HG02973 (cell line): ENCODE measurements around the gene NDOR1.

Source experiments
- ATAC-seq: cut with Tn5 transposase; IDR thresholded peaks from one replicate; pipeline ENCODE4 v1.9.1; 2021; ENCODE audit warnings: moderate library complexity; ENCODE audit not compliant: unreplicated experiment

NDOR1 gene

DNA sequence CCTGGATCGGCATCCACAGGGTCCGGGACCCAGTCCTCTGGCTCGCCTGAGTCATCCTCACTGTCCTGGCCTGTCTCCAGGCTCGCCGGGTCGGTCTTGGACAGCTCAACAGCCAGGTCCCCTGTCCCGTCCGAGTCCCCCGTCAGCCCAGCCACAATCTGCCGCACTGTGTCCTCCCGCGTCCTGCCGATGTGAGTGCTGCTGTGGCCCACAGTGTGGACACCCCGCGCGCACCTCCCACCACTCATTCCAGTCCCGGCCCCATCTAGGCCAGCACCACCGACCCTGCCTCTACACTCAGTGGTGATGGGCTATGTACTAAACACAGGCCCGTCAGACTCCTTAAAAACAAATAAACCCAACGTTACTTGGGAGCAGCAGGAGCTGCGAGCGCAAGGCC lies 23.8 kb upstream of the NDOR1 start:
- no peak for ATAC-seq

DNA sequence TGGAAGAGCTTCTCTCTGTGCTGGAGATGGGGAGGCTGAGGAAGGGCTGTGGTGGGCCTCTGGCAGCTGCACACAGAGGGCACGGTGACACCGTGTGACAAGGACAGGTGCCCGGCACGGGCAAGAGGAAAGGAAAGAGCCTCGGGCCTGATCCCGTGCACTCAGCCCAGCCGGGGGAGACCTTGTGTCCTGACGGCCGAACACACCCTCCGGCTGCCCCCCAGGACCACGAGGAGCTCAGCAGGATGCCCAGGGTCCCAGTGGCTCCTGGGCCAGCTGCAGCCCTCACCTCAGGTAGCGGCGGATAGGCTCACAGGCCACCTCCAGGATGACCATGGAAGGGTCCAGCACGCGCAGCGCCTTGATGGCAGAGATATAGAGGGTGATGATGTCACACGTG lies 22.7 kb upstream of the NDOR1 start:
- ATAC-seq = no peak

DNA sequence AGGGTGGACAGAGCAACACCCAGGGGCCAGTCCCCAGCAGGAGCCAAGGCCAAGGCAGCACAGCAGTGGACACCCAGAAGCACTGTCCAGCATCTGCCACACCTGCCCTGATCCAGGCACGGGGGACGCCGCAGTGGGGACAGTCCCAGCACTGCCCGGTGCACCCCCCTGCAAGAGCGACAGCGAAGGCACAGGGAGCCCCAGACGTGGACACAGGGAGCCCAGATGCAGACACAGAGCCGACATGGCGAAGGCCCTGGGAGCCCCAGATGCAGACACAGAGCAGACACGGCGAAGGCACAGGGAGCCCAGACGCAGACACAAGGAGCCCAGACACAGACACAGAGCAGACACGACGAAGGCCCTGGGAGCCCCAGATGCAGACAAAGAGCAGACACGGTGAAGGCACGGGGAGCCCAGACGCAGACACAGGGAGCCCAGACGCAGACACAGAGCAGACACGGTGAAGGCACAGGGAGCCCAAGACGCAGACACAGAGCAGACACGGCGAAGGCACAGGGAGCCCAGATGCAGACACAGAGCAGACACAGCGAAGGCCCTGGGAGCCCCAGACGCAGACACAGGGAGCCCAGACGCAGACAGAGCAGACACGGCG lies 21.4 kb upstream of the NDOR1 start:
- no peak for ATAC-seq

DNA sequence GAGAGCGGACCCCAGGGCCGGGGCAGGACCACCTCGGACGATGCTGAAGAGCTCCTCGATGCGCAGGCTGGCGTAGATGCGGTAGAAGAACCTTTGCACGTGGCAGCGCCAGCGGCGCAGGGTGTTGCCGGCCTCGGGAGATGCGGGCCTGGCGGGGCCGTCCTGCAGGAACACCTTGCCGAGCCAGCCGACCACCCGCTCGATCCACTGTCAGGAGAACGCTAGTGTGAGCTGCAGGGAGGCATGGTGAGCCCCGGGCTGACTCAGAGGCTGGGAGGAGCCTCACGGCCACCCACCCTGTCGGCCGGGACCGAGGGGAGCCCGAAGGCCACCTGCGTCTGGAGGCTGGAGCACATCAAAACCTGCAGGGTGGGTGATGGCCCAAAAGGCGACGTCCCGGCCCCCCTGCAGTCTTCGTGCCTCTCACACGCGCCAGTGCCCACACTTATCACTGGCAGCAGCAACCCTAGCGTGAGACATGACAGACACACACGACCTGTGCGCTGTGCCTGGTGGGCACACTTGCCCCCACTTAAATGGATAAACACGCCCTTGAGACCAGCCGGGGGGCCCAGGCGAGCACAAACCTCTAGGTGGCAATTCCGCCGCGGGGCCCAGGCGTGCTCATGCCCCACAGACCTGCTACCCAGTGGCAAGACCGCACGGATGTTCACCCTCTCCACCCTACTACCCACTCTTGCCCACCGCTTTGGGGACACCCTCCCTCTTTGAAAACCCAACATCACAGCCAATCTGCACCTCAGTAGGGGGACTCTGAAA lies 20.4 kb upstream of the NDOR1 start:
- no peak for ATAC-seq

DNA sequence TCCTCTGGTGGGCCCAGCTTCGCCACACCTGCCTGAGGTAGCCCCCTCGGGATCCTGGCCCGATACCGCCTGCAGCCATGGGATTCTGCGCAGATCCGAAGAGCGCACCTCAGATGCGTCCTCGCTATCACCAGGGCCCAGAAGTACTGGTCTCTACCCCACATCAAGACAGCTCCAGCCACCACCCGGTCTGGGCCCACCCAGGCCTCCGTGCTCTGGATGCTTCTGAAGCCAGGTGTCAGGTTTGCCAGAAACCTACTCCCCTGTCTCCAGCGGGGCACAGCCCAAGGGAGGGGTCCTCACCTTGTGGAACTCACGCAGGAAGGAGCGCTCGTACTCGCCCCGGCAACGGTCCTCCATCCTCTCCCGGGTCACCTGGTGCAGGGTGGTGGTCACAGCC lies 19.6 kb upstream of the NDOR1 start:
- ATAC-seq = no peak

DNA sequence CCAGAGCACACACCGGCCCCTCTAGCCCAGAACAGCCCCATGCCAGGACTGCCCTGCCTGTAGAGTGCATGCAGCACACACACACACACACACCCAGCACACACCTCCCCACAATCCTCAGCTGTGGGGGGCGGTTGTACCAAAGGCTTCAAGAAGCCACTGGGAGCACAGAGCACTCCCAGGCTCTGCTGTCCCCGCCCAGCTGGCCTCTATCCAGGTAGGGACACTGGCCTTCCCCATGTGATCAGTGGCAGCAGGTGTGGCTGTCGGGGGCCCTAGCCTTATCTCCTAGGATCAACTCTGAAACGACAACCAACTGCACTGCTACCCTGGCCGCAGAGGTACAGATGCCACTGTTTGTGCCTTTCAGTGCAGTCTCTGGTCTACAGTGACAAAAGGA lies 19.1 kb upstream of the NDOR1 start:
- no peak for ATAC-seq

DNA sequence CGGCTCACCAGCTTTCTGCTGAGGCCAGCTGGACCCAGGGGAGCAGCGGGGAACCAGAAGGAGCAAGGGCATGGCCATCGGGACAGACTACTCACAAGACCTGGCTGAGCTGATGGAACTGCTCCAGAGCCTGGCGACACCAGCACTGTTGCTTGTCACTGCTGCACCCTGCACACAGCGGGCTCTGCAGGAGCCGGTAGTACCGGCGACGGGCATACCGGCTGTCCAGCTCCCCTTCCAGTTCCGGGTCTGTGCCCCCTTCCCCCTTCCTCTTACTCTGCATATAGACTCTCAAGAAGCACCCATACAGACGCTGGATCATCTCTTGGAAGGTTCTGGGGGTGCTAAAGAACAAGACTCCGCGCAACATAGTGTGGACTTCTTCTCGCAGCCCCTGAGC lies 18.1 kb upstream of the NDOR1 start:
- no peak for ATAC-seq

DNA sequence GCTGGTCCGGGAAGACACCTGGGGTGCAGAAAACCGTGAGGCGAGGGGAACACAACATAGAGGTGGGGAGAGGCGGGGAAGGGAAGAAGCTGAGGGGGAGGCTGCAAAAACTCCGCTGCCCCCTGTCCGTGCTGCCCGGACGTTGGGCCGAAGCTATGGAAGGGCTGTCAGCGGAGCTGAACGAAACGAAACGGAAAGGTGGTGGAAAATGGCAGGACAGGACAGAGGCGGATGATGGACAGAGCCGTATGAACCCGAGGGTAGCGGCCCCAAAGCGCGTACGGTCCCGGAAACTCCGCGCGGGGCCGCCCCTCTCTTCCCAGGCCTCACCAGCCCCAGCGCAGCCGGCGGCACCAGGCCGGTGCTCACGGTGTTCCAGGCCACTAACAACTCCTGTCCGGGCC lies 17.4 kb upstream of the NDOR1 start:
- ATAC-seq = no peak

DNA sequence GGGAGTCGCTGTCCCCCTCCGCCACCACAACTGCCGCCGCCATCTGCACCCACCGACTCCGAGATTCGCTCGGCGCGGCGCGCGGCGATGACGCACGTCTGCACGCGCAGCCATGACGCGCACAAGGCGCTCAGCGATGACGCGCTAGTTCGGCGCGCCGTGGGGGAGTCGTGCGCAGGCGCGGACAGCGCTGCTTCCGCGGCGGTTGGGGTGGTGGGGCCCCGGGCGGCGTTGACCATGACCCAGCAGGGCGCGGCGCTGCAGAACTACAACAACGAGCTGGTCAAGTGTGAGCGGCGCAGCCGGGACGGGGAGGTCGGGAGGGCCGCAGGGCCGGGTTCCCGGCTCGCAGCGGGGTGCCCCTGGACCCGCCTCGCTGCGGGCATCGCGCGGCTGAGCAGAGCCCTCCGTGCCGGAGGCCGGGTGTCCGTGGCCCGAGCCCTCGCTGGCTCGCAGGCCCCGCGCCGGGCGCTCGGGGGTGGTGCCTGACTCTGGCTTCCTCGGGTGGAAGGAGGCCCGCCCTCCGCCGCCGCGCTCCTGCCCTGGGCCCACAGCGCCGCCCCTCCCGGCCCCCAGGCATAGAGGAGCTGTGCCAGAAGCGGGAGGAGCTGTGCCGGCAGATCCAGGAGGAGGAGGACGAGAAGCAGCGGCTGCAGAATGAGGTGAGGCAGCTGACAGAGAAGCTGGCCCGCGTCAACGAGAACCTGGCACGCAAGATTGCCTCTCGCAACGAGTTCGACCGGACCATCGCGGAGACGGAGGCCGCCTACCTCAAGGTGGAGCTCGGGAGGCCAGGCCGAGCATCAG lies 16.8 kb upstream of the NDOR1 start, which contains the start of the genes ANAPC2 and SSNA1:
TSS of gene ANAPC2 (minus strand) at position 71 of the 807 bp plus-strand sequence. CDS start at position 43, 28 bp downstream.
TSS of gene SSNA1 (plus strand) at position 187 of the 807 bp plus-strand sequence. CDS start at position 238, 51 bp downstream.
- ATAC-seq = peak; percentile 64

DNA sequence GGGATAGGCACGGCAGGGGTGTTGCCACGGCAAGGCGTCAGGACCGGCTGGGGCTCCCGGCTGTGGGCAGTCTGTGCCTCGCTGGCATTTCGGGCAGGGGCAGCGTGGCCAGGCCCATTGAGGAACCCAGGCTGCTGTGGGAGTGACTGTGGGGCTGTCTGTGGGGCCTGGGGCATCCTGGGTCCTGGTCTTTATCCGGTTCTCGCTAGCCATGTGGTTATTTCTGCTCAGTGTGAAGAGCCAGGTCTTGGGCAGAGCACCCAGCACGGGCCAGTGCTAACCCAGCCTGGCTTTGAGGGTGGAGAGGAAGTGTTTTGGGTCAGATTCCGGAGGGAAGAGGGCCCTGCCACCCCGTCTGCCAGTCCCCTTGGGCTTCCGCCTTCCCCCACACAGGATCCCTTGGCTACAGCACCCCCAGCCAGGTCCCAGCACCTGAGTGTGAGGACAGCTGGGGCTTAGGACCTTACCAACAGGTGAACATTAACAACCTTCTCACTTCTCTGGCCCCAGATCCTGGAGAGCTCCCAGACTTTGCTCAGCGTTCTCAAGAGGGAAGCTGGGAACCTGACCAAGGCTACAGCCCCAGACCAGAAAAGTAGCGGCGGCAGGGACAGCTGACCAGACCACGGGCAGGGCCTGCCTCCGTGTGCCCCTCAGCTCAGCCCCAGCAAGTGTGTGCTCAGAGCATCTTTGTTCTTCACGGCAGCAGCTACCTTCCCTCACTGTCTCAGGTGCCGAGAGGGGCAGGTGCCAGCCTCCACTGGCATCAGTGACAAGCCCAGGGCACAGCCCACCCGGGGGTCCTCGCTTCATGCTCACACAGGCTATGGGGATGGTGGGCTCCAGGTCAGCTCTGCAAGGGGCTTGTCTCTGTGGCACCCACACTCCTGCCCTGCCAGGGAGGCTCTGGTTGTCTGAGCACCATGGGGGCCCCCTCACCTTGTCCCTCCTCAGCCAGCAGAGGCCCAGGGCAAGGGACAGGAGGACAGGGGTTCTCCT lies 15.9 kb upstream of the NDOR1 start:
- ATAC-seq = no peak

DNA sequence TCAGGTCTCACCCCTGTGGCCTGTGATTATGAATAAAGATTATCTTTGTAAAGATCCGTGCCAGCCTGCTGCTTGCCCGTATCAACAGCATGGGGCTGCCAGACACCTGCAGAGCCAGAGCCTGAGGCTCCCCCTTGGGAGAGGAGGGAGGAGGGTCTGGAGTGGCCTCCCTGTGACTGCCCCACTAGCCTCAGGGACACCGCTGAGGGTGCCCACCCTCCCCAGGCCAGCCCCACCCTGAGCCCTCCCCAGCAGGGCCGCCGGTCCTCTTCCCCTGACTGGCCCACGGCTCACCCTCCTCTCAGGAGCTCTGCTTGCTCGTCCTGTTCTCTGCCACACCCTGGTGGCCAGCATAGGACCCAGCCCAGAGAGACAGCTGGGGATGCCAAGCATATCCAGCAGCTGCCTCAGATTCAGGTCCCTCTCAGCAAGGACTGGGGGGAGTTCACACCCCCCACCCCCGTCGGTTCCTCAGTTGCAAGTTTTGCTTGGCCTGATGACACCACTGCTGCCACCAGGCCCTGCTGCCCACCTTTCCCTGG lies 15.1 kb upstream of the NDOR1 start:
- no peak for ATAC-seq

DNA sequence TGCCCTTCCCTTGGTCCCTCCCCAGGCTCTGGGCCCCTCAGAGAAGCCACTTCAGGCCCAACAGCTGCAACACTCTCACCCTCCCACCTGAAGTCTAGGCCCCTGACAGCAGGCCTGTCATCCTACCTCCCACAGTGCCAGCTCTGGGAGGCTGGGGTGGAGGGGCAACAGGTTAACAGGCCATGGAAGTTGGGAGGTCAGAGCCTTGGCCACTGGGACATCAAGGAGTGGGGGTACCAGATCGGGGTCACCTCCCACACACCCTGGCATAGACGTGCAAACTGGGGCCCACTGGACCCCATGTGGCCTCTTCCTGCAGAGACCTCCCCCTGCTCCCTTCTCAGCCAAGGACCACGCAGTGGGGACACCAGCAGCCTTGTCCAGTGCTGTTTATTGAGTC lies 14.3 kb upstream of the NDOR1 start:
- ATAC-seq = no peak

DNA sequence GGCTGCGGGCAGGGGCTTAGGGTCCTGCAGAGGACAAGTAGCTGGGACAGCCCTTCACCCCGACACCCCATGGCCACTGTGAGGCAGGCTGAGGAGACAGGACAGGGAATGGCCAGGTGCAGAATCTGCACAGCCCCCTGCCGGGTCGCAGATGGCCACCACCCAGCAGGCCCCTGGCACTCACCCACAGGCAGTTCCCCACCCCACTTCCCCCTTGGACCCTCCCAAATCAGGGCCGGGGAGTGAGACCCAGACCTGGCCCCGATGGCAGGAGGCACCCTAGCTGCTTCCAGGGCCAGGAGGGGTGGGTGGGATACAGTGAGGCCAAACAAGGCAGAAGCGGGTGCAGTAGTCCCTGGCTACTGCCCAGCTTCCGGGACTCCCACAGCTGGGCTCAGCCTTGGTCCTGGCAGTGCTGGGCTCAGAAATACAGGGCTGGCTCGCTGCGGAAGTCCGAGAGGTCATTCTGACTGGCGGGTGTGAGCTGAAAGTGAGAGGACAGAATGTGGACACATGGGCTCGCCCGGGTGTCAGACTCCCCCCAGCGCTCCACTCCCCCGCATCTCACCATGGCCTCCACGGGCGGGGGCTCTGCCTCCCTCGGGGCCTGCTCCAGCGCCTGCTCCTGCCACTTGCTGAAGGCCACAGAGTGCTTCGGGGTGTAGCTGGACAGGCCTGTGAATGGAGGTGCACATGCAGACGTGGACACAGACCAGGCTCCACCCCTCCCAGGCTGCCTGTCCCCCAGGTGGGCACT lies 13.6 kb upstream of the NDOR1 start:
- no peak for ATAC-seq

DNA sequence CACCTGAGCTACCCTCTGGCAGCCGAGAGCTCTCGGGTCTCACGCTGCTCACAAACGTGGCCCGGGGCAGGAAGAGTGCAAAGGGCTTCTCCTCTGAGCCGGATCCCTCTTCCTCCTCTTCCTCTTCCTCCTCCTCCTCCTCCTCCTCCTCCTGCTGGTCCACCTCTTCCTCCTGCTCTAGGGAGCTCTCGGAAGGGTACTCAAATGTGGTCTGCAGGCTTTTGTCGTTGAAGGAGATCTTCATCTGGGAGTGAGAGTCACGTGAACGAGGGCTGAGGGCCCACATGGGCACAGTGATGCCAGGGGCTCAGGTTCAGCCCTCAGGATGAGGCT lies 13.1 kb upstream of the NDOR1 start:
- no peak for ATAC-seq

DNA sequence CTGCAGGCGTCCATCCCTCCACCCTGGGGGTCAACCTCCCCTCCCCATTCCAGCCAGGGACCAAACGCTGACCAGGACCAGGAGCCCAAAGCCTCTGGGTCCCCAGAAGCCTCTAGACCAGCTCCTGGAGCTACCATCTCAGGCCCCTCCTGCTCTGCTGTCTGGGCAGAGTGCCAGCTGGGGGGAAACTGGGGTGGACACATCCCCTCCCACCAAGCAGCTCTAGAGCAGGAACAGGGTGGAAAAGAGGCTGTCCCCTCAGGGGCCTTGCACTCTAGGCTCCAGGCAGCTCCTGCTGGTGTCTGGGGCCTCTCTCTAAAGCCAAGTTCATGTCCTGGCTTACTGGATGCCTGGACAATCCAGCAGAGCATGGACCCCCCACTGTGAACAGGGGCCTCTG lies 12.6 kb upstream of the NDOR1 start:
- ATAC-seq = no peak

DNA sequence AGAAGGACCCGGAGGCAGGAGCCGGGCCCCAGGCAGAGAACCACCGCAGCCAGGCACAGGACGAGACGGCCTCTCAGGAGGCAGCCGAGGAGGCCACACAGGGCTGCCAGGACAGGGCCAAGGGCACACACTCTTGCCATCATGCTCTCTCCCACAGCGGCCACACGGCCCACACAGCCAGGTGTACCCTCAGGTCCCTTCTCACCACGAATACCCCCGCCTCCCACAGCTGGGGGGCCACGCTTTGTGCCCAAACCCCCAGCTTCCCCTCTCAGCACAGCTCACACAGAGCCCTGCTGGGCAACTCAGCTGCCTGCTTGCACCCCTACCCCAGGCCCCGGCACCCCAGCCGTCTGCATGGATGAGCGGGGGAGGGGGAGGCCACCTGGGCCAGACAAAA lies 11.7 kb upstream of the NDOR1 start:
- ATAC-seq = no peak

DNA sequence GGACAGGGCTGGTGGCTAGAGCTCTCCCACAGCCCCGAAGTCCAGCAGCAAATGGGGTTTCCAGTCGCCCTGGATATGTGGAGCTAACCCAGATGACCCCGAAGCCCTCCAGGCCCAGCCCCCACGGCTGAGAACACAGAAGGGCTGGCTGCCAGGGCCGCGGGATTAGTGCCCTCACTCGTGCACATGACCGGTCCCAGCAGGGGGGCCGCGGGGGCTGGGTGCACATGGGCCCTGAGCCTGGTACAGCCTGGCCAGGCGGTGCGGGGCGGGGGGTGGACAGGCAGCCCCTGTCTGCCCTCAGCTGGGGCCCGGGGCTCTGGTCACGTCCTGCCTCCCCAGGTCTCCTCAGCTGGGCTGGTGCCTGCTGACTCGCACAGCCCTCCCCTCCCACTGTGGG lies 11.1 kb upstream of the NDOR1 start:
- ATAC-seq = no peak

DNA sequence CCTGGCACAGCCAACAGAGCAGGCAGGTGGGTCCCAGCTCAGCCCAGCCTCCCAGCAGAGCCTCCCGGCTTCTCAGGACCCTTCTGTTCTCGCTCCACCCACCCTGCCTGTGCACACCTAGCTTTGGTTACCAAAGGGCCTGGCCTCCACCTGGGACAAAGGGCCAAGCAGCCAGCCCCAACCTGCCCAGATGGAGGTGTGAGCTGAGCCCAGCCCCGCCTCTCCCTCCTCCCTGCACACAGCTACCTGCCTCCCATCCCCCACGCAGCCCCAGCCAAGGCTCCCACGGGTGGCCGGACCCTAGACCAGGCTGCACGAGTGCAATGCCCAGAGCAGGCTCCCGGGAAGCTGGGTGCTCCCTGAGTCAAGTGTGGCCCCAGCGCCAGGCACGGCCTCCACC lies 10.6 kb upstream of the NDOR1 start:
- no peak for ATAC-seq

DNA sequence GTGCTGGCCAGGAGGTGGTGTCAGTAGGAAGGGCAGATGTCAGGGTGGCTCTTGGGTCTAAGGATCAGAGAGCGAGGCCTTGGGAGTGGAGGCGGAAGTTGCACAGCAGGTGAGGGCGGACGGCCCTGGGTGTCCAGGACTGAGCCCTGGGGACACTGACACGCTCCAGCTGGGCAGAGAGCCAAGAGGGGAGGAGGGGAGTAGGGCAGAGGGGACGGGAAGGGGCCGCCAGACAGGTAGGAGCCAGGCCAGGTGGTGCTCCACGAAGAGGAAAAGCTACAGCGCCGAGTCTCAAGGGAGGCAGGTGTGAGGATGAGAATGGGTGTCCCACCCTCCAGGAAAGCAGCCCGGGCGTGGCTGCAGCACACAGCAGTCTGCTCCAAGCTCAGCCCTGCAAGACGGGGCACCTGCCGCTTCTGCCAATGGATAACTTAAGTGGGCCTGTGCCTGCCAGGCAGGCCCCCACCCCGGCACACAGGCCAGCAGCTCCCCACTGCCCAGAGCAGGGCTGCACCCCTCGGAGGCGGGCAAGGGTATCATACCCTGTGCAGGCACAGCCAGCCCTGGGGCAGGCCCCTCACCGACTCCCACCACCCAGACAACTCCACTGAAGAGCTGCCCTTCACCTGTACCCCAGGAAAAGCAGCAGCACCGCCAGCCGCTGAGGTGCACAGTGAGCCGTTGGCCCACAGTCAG lies 9.8 kb upstream of the NDOR1 start:
- ATAC-seq = no peak
